ENCODE data around the gene FCHSD2.
"Not testable (repeated sequence)": the region's sequence is repeated elsewhere in the genome, so short reads cannot be mapped to it uniquely, and the experiment has no call there.

FCHSD2 gene

GRCh38 chr11:72829884-72830533, 312.1 kb downstream of the FCHSD2 start:
- peaks cover 7 to 77% (median 53%) of the 10 kb centered on the region in 4 experiments for H3K36me3 ChIP-seq (ENCODE audit: control insufficient read depth in 4 of 4, insufficient read depth in 4 of 4, low read length in 3 of 4)
- 96% methylated on average over 5 of the region's 5 CpGs for WGBS (ENCODE audit: insufficient coverage)
- H3K27ac ChIP-seq (ENCODE audit: insufficient read depth in 1 of 2, low read depth in 1 of 2, low read length in 2 of 2, poor library complexity in 1 of 2, severe bottlenecking in 2 of 2), result peak overlapping the region in 1 of 2 experiments; percentile 34
- peaks cover 0 to 9% (median 2%) of the 10 kb centered on the region in 4 experiments for H3K4me1 ChIP-seq (ENCODE audit: control extremely low read depth in 1 of 4, control insufficient read depth in 4 of 4, insufficient read depth in 4 of 4, low read length in 3 of 4)
- ChIA-PET POLR2A (no interaction called here), CTCF (interaction anchor here (0.6 to 6.5 kb wide), 12 partner anchors 11 to 460 kb away, joined by 3 to 44 read pairs (median 12); partner anchors contain the start of gene ATG16L2)
- H3K4me3 ChIP-seq (ENCODE audit: control insufficient read depth in 1 of 7, extremely low read depth in 1 of 7, insufficient read depth in 4 of 7, low read depth in 2 of 7, low read length in 6 of 7), result no peak overlapping the region
- DNase-seq, result no peak
- H3K27me3 ChIP-seq (replicated peaks in 2 of 5; ENCODE audit: control insufficient read depth in 4 of 5, insufficient read depth in 5 of 5, low read length in 4 of 5), result no peaks in the 10 kb centered on the region
- no peaks in the 10 kb centered on the region for H3K9me3 ChIP-seq (ENCODE audit: control extremely low read depth in 1 of 5, control insufficient read depth in 4 of 5, insufficient read depth in 2 of 5, low read depth in 1 of 5, low read length in 4 of 5)

- no peak for DNase-seq
- H3K9me3 ChIP-seq (ENCODE audit: control extremely low read depth in 1 of 5, control insufficient read depth in 4 of 5, insufficient read depth in 2 of 5, low read depth in 1 of 5, low read length in 4 of 5), result no peaks in the 10 kb centered on the region
- H3K27me3 ChIP-seq (replicated peaks in 2 of 5; ENCODE audit: control insufficient read depth in 4 of 5, insufficient read depth in 5 of 5, low read length in 4 of 5), result no peaks in the 10 kb centered on the region
- ChIA-PET POLR2A (no interaction called here), CTCF (interaction anchor here (1.1 to 6.5 kb wide), 6 partner anchors 11 to 348 kb away, joined by 4 to 44 read pairs (median 22); partner anchors contain the start of gene ATG16L2)
- peaks cover 7 to 81% (median 58%) of the 10 kb centered on the region in 4 experiments for H3K36me3 ChIP-seq (ENCODE audit: control insufficient read depth in 4 of 4, insufficient read depth in 4 of 4, low read length in 3 of 4)
- no peak overlapping the region for H3K27ac ChIP-seq (ENCODE audit: insufficient read depth in 1 of 2, low read depth in 1 of 2, low read length in 2 of 2, poor library complexity in 1 of 2, severe bottlenecking in 2 of 2)
- peaks cover 0 to 9% (median 0%) of the 10 kb centered on the region in 4 experiments for H3K4me1 ChIP-seq (ENCODE audit: control extremely low read depth in 1 of 4, control insufficient read depth in 4 of 4, insufficient read depth in 4 of 4, low read length in 3 of 4)
- no peak overlapping the region for H3K4me3 ChIP-seq (ENCODE audit: control insufficient read depth in 1 of 7, extremely low read depth in 1 of 7, insufficient read depth in 4 of 7, low read depth in 2 of 7, low read length in 6 of 7)
- WGBS (ENCODE audit: insufficient coverage), result 92% methylated on average over 6 of the region's 13 CpGs
These were observed 312.9 kb downstream of the FCHSD2 start for GRCh38 chr11:72829178-72829577.

- CTCF ChIA-PET, result interaction anchor here (1.1 to 6.5 kb wide), 9 partner anchors 12 to 460 kb away, joined by 4 to 44 read pairs (median 9); partner anchors contain the start of gene ATG16L2
- peaks cover 0 to 9% (median 0%) of the 10 kb centered on the region in 4 experiments for H3K4me1 ChIP-seq (ENCODE audit: control extremely low read depth in 1 of 4, control insufficient read depth in 4 of 4, insufficient read depth in 4 of 4, low read length in 3 of 4)
These were observed 313.4 kb downstream of the FCHSD2 start for GRCh38 chr11:72828692-72829101.

GRCh38 chr11:72828081-72828567, 314.0 kb downstream of the FCHSD2 start:
- no peak overlapping the region for H3K27ac ChIP-seq (ENCODE audit: insufficient read depth in 1 of 2, low read depth in 1 of 2, low read length in 2 of 2, poor library complexity in 1 of 2, severe bottlenecking in 2 of 2)
- WGBS (ENCODE audit: insufficient coverage), result 91% methylated on average over 10 of the region's 11 CpGs

More at GRCh38 chr11:72828692-72829101, 313.4 kb downstream of the FCHSD2 start:
- Histone ChIP-seq H3K27ac (ENCODE audit: insufficient read depth in 1 of 2, low read depth in 1 of 2, low read length in 2 of 2, poor library complexity in 1 of 2, severe bottlenecking in 2 of 2) (no peak overlapping the region), H3K4me3 (ENCODE audit: control insufficient read depth in 1 of 7, extremely low read depth in 1 of 7, insufficient read depth in 4 of 7, low read depth in 2 of 7, low read length in 6 of 7) (no peak overlapping the region), H3K27me3 (replicated peaks in 2 of 5; ENCODE audit: control insufficient read depth in 4 of 5, insufficient read depth in 5 of 5, low read length in 4 of 5) (no peaks in the 10 kb centered on the region), H3K36me3 (ENCODE audit: control insufficient read depth in 4 of 4, insufficient read depth in 4 of 4, low read length in 3 of 4) (peaks cover 11 to 85% (median 61%) of the 10 kb centered on the region in 4 experiments), H3K9me3 (ENCODE audit: control extremely low read depth in 1 of 5, control insufficient read depth in 4 of 5, insufficient read depth in 2 of 5, low read depth in 1 of 5, low read length in 4 of 5) (no peaks in the 10 kb centered on the region)
- POLR2A ChIA-PET, result no interaction called here
- 95% methylated on average over 7 of the region's 7 CpGs for WGBS (ENCODE audit: insufficient coverage)
- no peak for DNase-seq

GRCh38 chr11:72827656-72828055, 314.5 kb downstream of the FCHSD2 start:
- 90% methylated on average over 9 of the region's 11 CpGs for WGBS (ENCODE audit: insufficient coverage)
- not testable (repeated sequence) for H3K27me3 ChIP-seq (replicated peaks in 2 of 5; ENCODE audit: control insufficient read depth in 4 of 5, insufficient read depth in 5 of 5, low read length in 4 of 5); H3K27ac ChIP-seq (ENCODE audit: insufficient read depth in 1 of 2, low read depth in 1 of 2, low read length in 2 of 2, poor library complexity in 1 of 2, severe bottlenecking in 2 of 2); H3K9me3 ChIP-seq (ENCODE audit: control extremely low read depth in 1 of 5, control insufficient read depth in 4 of 5, insufficient read depth in 2 of 5, low read depth in 1 of 5, low read length in 4 of 5); H3K4me1 ChIP-seq (ENCODE audit: control extremely low read depth in 1 of 4, control insufficient read depth in 4 of 4, insufficient read depth in 4 of 4, low read length in 3 of 4); H3K4me3 ChIP-seq (ENCODE audit: control insufficient read depth in 1 of 7, extremely low read depth in 1 of 7, insufficient read depth in 4 of 7, low read depth in 2 of 7, low read length in 6 of 7); DNase-seq
- ChIA-PET CTCF (interaction anchor here (0.9 to 6.5 kb wide), 9 partner anchors 11 to 461 kb away, joined by 3 to 44 read pairs (median 5); partner anchors contain the start of gene ATG16L2), POLR2A (interaction anchor here (0.6 to 0.8 kb wide), 3 partner anchors 12 to 418 kb away, joined by 3 to 4 read pairs (median 3); no protein-coding TSS in a partner anchor)
- peaks cover 13 to 88% (median 70%) of the 10 kb centered on the region in 4 experiments for H3K36me3 ChIP-seq (ENCODE audit: control insufficient read depth in 4 of 4, insufficient read depth in 4 of 4, low read length in 3 of 4)

More at GRCh38 chr11:72828081-72828567, 314.0 kb downstream of the FCHSD2 start:
- ChIA-PET POLR2A (interaction anchor here (0.6 to 0.8 kb wide), 2 partner anchors 13 to 418 kb away, joined by 3 read pairs; no protein-coding TSS in a partner anchor), CTCF (interaction anchor here (0.9 to 6.5 kb wide), 11 partner anchors 11 to 461 kb away, joined by 3 to 44 read pairs (median 5); partner anchors contain the start of gene ATG16L2)
- no peaks in the 10 kb centered on the region for H3K9me3 ChIP-seq (ENCODE audit: control extremely low read depth in 1 of 5, control insufficient read depth in 4 of 5, insufficient read depth in 2 of 5, low read depth in 1 of 5, low read length in 4 of 5)
- no peaks in the 10 kb centered on the region for H3K27me3 ChIP-seq (replicated peaks in 2 of 5; ENCODE audit: control insufficient read depth in 4 of 5, insufficient read depth in 5 of 5, low read length in 4 of 5)
- no peak overlapping the region for H3K4me3 ChIP-seq (ENCODE audit: control insufficient read depth in 1 of 7, extremely low read depth in 1 of 7, insufficient read depth in 4 of 7, low read depth in 2 of 7, low read length in 6 of 7)
- H3K36me3 ChIP-seq (ENCODE audit: control insufficient read depth in 4 of 4, insufficient read depth in 4 of 4, low read length in 3 of 4), result peaks cover 13 to 87% (median 67%) of the 10 kb centered on the region in 4 experiments
- no peak for DNase-seq
- H3K4me1 ChIP-seq (ENCODE audit: control extremely low read depth in 1 of 4, control insufficient read depth in 4 of 4, insufficient read depth in 4 of 4, low read length in 3 of 4), result peaks cover 0 to 9% (median 0%) of the 10 kb centered on the region in 4 experiments

- 94% methylated on average over 8 of the region's 8 CpGs for WGBS (ENCODE audit: insufficient coverage)
- Histone ChIP-seq H3K4me3 (ENCODE audit: control insufficient read depth in 1 of 7, extremely low read depth in 1 of 7, insufficient read depth in 4 of 7, low read depth in 2 of 7, low read length in 6 of 7) (no peak overlapping the region), H3K27me3 (replicated peaks in 2 of 5; ENCODE audit: control insufficient read depth in 4 of 5, insufficient read depth in 5 of 5, low read length in 4 of 5) (no peaks in the 10 kb centered on the region), H3K9me3 (ENCODE audit: control extremely low read depth in 1 of 5, control insufficient read depth in 4 of 5, insufficient read depth in 2 of 5, low read depth in 1 of 5, low read length in 4 of 5) (no peaks in the 10 kb centered on the region), H3K4me1 (ENCODE audit: control extremely low read depth in 1 of 4, control insufficient read depth in 4 of 4, insufficient read depth in 4 of 4, low read length in 3 of 4) (peaks cover 0 to 7% (median 1%) of the 10 kb centered on the region in 4 experiments), H3K27ac (ENCODE audit: insufficient read depth in 1 of 2, low read depth in 1 of 2, low read length in 2 of 2, poor library complexity in 1 of 2, severe bottlenecking in 2 of 2) (peak overlapping the region in 1 of 2 experiments; percentile 27), H3K36me3 (ENCODE audit: control insufficient read depth in 4 of 4, insufficient read depth in 4 of 4, low read length in 3 of 4) (peaks cover 13 to 89% (median 73%) of the 10 kb centered on the region in 4 experiments)
- ChIA-PET CTCF (interaction anchor here (0.9 to 6.5 kb wide), 7 partner anchors 10 to 357 kb away, joined by 3 to 44 read pairs (median 9); partner anchors contain the start of gene ATG16L2), POLR2A (interaction anchor here (0.6 kb wide), 1 partner anchor 102 kb away, joined by 4 read pairs; no protein-coding TSS in a partner anchor)
- DNase-seq, result no peak
These were observed 315.1 kb downstream of the FCHSD2 start for GRCh38 chr11:72826942-72827480.

Data from common myeloid progenitor, CD34-positive (primary cell).